Umbilical cord (tissue), 2 donors: ENCODE data around the gene PPP1R15B. TPM values are rescaled to one million over a fixed set of nuclear protein-coding genes. Genes with fewer than 3 reads are reported as not detected.

Experiments used
- DNase-seq: peaks from one replicate; pipeline ENCODE4 v3.0.0-alpha.2; 2015; ENCODE audit warnings: low spot score
- total RNA-seq: library from RNA; depleted of rRNA; stranded (reverse); fragments of >200 nt; gene quantifications from one replicate; pipeline ENCODE4 v1.2.3, GENCODE V29; 2014; ENCODE audit warnings: low replicate concordance; ENCODE audit not compliant: insufficient read depth

The PPP1R15B gene
- total RNA-seq, 1 donor from 2014 or later: 42.4 TPM

DNA sequence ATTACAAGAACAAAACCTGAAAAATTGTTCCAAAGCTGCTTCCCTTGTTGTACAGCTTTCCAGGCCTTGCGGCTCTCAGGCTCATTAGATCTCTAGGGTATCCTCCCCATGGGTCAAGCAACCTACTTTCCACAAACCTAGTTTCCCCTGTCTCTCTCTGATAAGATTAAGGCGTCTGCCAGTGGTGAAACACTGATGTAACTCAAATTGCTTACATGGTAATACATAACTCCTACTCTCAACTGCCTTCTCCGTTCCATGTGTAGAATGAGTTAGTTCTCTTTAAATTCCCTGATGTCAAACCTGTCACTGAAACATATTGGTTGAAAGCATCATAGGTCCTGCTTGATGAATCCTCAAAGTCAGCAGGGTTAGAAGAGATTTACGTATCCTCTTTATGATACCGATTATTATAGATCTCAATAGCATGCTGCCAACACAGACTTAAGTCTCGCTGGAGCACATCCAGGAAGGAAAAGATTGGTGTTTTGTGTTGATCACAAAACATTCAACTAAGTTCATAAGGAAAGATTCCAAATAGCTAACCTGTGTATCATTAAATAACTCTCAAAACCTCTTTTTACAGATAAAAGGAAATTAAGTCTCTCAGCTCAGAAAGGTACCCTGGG is 10.6 kb downstream of the PPP1R15B start:
- DNase-seq: peak; percentile 19

DNA sequence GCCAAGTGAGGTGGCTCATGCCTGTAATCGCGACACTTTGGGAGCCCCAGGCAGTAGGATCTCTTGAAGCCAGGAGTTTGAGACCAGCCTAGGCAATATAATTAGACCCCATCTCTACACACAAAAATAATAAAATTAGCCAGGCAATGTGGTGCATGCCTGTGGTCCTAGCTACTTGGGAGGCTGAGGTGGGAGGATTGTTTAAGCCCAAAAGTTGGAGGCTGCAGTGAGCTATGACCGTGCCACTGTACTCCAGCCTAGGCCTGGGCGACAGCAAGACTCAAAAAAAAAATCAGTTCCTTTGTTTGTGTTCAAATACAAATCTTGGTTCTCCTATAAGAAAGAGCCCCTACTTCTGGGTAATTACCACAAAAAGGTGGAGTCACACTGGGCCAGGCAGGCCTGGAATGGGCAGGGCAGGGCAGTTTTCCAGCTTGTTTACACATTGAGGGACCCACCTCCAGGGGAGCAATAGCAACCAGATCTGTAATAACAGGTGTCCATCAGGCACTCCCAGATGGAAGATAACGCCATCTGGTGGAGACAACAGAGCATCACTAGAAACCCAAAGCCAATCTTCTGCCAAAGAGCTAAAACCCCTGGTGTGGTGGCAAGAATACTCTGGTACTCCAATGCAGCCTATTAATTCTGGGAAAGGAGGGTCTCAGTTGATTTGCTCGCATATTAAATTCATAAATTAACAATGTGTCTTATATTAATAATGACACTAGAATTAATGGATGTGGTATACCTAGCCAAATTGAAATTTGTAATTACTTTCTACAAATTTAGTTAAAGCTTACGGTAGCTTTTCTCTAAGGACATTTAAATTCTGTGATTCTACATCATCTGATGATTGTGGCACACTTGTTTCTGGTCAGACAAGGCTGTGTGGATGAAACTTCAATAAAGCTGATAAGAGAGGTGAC is 13.2 kb downstream of the PPP1R15B start:
- DNase-seq: peak; percentile 51

DNA sequence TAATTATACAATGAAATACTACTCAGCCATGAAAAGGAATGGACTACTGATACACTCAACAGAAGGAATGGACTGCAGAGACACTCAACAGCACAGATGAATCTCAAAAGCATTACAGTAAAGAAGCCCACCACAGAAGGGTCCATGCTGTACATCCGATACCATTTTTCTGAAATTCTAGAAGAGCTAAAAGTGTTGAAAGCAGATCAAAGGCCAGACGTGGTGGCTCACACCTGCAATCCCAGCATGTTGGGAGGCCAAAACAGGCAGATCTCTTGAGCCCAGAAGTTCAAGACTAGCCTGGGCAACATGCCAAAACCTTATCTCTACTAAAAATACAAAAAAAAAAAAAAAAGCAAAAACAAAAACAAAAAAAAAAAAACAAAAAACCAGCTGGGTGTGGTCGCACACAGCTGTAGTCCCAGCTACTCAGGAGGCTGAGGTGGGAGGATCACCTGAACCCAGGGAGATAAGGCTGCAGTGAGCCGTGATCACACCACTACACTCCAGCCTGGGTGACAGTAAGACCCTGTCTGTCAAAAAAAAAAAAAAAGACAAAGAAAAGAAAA is 15.5 kb downstream of the PPP1R15B start:
- no peak for DNase-seq

DNA sequence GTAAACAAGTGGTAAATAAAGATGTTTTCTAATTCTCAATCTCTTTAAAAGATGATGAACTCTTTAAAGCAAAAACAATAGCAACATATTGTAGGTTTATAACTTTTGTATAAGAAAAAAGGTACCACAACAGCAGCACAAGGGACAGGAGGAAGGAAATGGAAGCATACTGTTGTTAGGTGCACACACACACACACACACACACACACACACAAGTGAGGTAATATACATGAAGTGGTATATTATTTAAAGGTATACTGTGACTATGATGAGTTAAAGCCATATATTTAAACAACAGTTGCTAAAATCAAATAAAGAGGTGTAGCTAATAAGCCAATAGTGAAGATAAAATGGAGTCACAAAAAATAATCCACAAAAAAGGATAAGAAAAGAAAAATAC is 20.0 kb downstream of the PPP1R15B start:
- no peak for DNase-seq

DNA sequence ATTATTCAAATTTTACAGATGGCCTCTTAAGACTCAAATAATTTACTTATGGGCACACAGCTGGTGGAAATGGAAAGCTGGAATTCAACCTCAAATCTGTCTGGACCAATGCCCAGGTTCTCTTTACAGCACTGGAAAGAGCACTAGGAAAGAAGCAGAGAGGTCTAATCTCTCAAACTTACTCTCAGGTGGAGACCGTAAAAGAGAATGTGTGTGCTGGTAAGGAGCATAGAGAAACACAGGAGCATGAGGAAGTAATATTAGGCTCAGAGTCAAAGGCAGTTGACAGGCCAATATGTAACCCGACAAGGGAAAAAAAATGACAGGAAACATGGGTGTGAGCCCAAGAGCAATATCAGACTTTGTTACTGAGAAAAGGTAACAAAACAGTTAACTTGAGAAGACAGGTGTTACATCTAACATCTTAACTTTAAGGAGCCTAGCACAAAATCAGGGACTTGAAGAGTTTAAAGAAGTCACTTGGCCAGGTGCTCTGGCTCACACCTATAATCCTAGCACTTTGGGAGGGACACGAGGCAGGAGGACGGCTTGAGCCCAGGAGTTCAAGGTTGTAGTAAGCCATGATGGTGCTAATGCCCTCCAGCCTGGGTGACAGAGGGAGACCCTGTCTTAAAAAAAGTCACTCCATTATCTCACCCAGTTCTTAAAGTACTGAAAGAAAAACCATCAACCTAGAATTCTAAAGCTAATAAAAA is 20.7 kb downstream of the PPP1R15B start:
- peak; percentile 75 for DNase-seq

DNA sequence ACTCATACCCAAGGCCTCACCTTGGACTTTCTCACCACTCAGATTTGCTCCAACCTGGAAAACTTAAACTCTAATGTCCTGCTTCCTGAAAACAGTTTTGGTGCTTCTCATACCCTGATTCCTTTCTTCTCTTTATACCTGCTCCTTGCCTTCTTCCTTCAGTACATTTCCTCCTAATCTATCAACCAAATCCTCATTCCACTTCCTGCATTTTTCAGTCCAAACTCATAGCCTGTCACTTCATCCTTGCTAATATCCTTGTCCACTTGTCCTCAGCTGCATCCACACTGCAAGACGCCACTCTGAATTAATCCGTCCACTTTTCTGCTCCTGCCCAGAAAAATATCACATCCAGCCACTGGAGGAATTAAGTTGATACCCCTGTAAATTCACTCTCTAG is 25.9 kb downstream of the PPP1R15B start:
- no peak for DNase-seq

DNA sequence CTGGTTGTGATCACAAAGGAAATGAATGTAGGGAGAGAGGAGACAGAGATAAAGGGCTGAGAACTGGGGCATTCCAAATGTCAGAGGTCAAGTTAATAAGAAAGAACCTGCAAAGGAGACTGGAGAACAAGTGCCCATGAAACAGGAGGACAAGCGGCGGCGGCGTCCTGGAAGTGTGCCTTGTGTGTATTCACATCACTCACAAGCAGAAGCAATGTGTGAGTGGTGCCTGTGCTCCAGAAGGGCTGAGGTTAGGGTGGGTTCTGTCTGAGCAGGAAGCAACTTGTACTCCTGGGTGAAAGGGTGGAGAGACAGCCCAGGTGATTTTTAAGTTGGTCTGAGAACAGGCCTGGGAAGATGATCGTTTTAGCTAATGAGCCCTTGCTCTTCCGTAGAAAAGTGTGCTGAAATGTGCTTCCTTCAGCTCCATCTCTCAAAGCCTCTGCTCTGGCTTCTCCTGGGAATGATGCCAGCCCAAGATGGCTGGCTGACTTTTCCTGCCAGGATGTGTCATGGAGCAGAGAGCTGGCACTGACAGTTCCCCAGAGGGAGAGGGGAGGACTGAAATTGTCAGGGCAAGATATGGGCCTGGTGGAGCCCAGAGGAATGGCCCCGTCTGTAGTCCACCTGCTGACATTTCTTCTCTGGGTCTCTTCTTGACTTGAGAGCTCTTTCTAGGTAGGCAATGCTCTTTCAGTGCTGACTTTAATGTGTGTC is 26.8 kb downstream of the PPP1R15B start:
- DNase-seq: peak; percentile 68

DNA sequence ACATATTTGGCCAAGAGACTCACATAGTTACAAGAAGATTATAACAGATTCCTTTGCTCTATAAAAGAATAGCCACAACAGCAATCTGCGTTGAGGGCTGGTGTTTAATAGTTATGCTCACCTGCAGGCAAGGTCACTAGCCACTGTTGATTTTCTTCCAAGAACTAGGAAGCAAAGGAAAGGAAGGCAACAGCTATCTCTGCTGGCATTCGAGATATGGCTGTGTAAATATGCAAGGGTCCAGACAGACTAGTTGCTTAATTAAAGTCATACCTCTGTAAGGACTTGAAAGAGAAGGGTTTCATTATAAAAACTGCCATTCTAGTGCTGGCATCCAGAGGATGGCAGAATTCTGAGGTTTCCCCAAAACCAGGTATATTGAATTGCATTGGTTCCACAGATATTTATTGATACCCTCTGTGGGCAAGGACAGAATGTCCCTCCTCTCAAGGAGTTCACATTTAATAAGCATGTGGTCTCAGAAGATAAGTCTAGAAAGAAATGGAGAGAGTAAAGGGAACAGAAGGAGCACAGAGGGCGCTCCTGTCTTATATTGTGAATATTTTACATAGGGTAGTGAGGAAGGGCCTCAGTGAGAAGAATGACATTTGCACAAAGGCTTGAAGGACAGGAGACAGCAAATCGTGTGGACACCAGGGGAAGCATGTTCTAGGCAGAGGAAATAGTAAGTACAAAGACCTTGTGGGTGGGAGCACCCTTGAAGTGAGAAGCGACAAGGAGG is 28.3 kb downstream of the PPP1R15B start:
- no peak for DNase-seq

DNA sequence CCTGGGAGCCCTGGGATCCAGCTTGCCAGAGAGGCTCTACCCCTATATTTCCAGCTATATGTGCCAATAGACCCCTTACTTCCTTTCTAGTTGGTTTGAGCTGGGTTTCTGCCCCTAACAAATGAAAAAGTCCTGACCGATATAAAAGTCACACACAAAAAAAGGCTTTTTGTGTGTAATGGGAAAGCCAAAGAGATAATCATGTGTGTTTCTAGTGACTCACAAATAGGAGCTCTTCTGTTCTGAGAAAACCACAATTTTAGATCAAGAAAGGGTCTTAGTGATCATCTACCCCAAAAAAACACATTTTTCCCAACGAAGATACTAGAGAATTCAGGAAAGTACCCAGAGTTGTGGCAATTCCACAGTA is 28.9 kb downstream of the PPP1R15B start:
- DNase-seq: no peak

DNA sequence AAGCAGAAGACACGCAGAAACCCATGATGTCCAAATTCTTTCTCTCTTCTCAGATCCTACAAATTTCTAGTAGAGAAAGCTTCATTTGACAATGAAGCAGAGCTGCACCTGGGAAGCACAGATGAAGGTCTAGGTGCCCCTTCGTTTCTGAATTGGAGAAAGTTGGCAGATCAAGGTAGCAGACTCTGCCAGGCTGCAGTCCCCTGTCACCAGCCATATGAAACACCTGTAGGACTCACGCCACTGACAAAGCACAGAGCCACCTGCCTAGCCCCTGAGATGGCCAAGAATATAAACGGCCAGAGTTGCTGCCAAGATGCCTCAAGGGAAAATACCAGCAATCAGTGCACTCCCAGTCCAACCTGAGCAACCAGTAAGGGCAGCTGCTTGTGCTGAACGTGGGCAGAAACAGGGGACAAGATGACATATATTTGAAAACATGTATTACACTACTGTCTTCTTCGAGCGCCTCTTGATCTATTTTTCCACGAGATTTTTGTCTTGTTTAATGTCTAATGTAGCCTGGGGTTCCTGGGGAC is 31.3 kb downstream of the PPP1R15B start:
- peak; percentile 66 for DNase-seq

DNA sequence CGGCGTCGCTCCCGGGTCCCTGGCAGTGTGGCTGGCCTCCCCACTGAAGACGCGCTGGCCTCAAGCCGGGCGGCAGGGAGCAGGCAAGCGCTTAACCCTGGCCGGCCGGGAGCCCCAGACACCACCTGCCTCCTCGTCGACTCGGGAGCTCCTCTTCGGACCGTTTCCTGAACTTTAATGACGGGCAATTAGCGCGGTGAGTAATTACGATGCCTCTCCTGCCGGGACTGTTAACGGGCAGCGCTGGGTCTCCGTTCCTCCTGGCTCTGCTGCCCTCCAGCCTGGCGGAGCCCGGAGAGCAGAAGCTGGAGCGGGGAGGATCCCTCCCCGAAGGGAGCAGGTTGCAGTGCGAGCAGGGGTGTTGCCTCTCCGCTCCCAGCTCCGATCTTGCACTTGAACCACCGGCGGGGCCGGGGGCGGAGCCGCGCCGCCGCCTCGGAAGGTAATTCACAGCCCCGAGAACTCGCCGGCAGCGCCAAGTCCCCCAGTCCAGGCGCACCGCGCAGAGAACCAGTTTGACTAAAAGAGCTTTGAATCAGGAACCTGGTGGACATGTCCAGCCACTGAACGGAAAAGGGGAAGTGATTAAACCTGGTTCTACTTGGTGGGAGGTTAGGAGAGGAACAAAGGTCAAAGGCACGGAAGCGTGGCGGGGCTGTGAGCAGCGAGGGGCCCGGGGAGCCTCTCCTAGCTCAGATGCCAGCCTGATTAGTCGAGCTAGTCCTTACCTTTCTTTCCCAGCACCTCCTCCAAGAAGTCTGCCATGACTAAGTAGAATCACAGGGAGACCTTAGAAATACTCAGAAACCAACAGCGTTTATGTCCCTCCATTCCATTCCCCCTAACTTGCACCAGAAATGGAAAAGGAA is 33.6 kb downstream of the PPP1R15B start:
- peak; percentile 35 for DNase-seq

DNA sequence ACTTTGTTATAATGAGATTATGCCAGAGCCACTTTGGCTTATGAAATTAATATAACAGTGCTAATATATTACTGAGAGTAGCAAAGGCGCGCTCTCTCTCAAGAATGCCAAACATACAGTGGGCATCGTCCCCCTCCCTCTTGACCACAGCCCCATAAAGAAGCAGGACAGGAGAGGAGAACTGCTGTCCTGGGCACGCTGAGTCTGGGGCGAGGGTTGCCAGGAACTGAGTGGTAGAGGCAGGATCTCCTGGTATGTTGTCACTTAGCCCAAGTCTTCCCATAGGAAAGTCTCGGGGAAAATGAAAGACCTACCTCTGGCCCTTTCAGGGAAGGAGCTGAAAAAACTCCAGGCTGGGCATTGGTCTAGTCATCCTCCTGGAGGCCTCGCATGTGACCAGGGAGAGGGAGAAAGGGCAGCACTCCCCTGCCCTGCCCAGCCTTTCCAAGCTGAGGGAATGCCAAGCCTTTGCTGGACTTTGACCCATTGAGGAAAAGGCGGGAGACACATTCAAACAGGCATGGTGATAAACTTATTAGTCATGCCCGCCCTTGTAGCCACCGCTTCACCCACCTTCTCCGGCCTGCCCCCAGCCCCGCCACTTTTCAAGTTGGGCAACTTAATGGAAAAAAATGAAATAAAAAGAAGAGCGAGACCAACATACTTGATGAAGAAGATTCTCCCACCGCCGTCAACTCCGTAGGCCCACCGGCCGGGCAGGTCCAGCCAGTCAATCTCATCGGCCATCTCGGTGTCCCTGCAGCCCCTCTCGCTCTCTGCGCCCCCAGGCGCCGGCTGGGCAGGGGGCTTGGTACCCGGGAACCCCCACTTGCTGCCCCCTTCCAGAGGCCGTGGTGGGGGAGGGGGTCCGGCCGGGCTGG is 34.5 kb downstream of the PPP1R15B start:
- no peak for DNase-seq

DNA sequence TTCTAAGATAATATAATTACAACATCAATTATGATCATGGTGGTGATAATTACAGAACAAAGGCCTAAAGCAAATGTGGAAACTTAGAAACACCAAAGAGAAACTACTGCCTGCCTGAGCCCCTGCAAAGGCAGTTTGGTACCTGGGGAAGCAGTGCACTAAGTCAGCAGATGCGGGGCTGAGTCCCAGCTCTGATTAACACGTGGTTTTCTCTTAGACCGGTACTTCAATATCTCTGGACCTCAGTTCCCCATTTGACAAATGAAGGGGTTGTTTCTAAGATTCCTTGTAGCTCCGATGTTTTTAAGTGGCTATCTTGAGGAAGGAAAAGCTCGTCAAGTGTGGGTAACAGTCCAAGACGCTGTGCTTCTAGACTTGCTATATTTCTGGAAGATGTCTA is 35.2 kb downstream of the PPP1R15B start:
- DNase-seq: no peak

DNA sequence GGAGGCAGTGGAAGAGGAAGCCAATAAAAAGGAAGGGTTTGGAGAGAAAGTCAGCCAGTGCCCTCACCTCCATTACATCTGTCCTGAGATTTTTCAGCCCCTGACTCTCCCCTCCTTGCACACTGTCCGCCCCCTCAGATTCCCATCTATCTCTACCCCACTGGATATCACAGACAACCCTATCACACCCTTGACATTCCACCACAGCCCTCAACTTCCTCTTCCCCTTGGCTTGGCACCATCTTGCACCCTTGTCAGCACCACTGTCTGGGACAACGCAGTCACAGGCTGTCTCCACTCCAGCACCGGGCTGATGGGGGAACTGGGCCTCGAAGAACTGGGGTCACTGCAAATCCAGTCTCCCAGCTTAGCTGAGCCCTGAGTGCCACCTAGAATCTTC is 37.7 kb downstream of the PPP1R15B start:
- DNase-seq: no peak

DNA sequence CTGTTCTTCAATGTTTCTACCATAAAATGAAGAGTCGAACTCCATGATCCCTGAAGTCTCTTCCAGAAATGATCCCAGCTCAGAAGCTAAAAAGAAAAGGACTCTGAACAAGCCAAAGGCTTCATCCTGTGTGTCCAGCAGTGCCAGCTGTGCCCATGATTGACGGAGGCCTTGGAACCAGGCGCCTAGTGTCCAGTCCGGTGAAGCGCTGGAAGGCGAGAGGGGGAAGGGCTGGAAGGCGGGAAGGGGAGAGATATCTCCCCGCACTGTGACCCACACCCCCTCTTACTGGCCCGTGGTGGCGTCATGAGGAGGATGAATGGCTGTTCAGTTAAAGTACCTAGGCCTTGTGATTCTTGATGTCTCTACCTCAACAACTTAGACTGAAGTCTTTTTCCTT is 41.4 kb downstream of the PPP1R15B start:
- no peak for DNase-seq

DNA sequence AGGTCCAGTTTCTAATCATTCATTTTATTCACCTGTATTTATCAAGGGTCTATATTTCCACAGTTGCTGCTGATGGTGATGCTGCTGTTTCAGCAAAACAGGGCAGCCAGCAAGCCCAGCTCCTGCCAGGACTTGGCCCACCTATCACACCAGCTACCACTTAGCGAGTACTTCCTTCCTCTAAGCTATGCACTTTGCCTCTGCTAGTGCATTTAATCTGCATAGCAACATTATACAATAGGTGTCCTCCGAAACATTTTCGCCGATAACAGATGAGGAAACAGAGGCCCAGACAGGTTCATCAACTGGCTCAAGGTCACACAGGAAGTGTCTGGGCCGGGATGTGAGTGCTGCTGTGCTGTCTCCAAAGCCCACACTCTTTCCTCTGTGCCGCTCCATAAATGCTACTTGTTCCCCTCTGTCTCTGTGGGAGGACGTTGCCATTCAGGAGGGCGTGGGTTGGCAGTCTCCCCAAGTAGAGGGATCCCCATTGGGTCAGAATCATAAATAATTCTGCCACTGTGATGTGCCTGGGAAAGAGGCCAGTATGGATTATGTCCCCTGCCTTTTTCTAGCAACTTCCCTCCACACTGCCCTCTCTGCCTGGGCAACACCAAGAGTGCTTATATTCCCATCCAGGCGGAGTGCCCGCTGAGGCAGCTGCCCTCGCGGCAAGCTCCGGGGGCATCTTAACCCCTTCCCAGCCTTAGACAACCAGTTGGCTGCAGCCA is 42.5 kb downstream of the PPP1R15B start:
- DNase-seq: no peak

DNA sequence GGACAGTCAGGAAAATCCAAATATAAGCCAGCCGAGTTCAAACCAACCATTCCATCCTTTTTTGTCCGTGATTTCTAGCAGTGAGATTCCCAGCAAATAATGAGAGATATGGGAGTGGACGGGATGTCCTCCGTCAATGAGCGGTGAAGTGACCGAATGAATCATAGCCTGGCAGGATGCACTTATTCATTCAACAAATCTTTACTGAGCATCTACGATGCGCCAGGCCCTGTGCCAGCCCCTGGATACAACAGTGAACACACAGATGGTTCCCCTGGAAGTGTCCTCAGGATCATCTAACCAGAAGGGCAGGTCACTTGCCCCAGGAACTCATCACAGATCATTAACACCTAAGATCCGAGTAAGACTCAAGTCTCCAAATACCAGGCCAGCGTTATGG is 43.7 kb downstream of the PPP1R15B start:
- DNase-seq: no peak
